Hematopoietic multipotent progenitor cell (in vitro differentiated cells): ENCODE results near the gene TBC1D2B. TPM values are rescaled to one million over a fixed set of nuclear protein-coding genes. Genes with fewer than 3 reads are reported as not detected.
"Not testable (repeated sequence)": the region's sequence is repeated elsewhere in the genome, so short reads cannot be mapped to it uniquely, and the experiment has no call there.

Experiments used
- DNase-seq, 3 donors: peaks; one replicate each; pipeline ENCODE4 v3.0.0-alpha.2; 2011 to 2015; ENCODE audit warnings: low read depth in 2 of 3, low spot score in 2 of 3
- total RNA-seq: library from RNA; depleted of rRNA; stranded (reverse); fragments of >200 nt; gene quantifications from one replicate; pipeline ENCODE4 v1.2.3, GENCODE V29; 2012

Gene TBC1D2B
- total RNA-seq, 1 donor: 33.7 TPM

GRCh38 chr15:77980098-77980497 lies 97.4 kb downstream of the TBC1D2B start:
- DNase-seq: no peak

- DNase-seq: not testable (repeated sequence)
Observed at GRCh38 chr15:77979157-77979556, 98.4 kb downstream of the TBC1D2B start.

- DNase-seq: not testable (repeated sequence)
Observed at GRCh38 chr15:77978759-77979145, 98.8 kb downstream of the TBC1D2B start.

- not testable (repeated sequence) for DNase-seq
Observed at GRCh38 chr15:77977903-77978758, 99.4 kb downstream of the TBC1D2B start.

- not testable (repeated sequence) for DNase-seq
Observed at GRCh38 chr15:77976760-77977525, 100.6 kb downstream of the TBC1D2B start.

GRCh38 chr15:77976095-77976450 lies 101.4 kb downstream of the TBC1D2B start:
- DNase-seq: not testable (repeated sequence)

GRCh38 chr15:77975332-77976094 lies 102.0 kb downstream of the TBC1D2B start:
- no peak for DNase-seq

GRCh38 chr15:77974416-77975331 lies 102.8 kb downstream of the TBC1D2B start:
- no peak for DNase-seq

GRCh38 chr15:77974098-77974414 lies 103.5 kb downstream of the TBC1D2B start:
- DNase-seq: peak in 2 of 3 donors; percentile 22 to 65

- DNase-seq: not testable (repeated sequence)
Observed at GRCh38 chr15:77973273-77974097, 104.0 kb downstream of the TBC1D2B start.

GRCh38 chr15:77972706-77973105 lies 104.8 kb downstream of the TBC1D2B start:
- not testable (repeated sequence) for DNase-seq

GRCh38 chr15:77971875-77972274 lies 105.6 kb downstream of the TBC1D2B start:
- DNase-seq: not testable (repeated sequence)

GRCh38 chr15:77970813-77971360 lies 106.6 kb downstream of the TBC1D2B start:
- DNase-seq: not testable (repeated sequence)

- DNase-seq: no peak
Observed at GRCh38 chr15:77969055-77969454, 108.5 kb downstream of the TBC1D2B start.

- DNase-seq: no peak
Observed at GRCh38 chr15:77967798-77968197, 109.7 kb downstream of the TBC1D2B start.

GRCh38 chr15:77967235-77967615 lies 110.3 kb downstream of the TBC1D2B start:
- not testable (repeated sequence) for DNase-seq

- DNase-seq: no peak
Observed at GRCh38 chr15:77966540-77967234, 110.8 kb downstream of the TBC1D2B start.

GRCh38 chr15:77964193-77964592 lies 113.3 kb downstream of the TBC1D2B start:
- DNase-seq: peak in 1 of 3 donors; percentile 37
